ENCODE data around the gene PTPRU.

PTPRU gene

DNA sequence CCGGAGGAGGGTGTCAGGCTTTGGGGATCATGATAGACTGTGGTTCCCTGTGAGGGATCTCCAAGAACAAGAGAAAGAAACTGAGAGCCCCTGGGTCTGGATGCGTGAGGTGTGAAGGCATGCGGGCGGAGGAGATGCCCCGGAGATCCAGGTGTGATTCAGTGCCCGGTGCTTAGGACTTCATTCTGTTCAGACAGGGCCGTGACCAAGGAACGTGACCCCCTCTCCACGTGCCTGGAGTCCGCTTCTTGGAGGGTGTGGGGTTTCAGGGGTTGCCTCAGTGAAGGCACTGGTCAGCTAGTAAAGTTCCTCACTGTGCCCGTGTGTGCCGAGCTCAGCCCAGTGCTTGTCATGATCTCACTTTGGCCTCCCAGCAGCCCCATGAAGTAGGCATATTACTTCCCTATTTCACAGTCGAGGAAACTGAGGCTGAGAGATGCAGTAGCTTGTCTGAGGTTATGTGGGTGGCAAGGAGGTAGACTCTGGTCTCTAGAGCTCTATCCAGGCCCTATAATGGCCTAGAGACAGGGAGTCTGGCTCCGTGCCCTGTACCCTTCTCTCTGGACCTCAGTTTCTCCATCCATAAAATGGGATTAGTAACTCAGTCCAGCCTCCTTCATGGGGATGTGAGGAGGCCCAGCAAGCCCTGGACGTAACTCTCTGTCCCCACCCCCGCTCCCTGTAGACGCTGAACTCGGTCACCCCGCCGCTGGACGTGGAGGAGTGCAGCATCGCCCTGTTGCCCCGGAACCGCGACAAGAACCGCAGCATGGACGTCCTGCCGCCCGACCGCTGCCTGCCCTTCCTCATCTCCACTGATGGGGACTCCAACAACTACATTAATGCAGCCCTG is 81.0 kb downstream of the PTPRU start:
- no peak for DNase-seq (ENCODE audit: low read depth, low spot score)

DNA sequence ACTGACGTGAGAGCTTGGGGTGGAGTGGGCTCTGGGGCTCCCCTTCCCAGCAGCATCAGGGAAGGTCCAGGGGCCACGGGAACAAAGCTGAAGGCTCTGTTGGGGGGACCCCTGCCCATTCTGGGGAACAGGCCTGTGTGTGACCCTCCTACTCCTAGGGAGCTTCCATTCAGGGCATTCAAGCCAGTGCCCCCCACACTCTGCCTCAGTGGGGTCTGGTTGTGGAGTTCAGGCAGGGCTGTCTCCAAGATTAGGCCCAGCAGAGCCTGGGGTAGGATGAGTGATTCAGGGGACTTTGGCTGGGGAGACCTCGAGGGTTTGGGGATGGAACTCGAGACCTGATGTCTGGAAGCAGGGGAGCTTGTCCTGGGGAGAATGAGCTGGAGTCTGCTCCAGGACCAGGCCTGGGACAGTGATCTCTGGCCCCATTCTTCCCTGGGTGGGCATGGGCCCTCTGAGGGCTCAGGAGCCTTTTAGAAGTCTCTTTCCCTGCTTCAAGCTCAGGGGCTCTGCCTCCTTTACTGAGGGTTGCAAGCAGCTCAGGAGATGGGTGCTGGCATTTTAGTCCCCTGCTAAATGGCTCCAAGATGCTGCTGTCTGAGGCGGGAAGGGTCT is 81.7 kb downstream of the PTPRU start:
- DNase-seq (ENCODE audit: low read depth, low spot score), result no peak

GRCh38 chr1:29318724-29319123 is 82.4 kb downstream of the PTPRU start:
- DNase-seq (ENCODE audit: low read depth, low spot score), result no peak

- DNase-seq (ENCODE audit: low read depth, low spot score), result no peak
Measured at GRCh38 chr1:29319300-29320110, 83.2 kb downstream of the PTPRU start.

DNA sequence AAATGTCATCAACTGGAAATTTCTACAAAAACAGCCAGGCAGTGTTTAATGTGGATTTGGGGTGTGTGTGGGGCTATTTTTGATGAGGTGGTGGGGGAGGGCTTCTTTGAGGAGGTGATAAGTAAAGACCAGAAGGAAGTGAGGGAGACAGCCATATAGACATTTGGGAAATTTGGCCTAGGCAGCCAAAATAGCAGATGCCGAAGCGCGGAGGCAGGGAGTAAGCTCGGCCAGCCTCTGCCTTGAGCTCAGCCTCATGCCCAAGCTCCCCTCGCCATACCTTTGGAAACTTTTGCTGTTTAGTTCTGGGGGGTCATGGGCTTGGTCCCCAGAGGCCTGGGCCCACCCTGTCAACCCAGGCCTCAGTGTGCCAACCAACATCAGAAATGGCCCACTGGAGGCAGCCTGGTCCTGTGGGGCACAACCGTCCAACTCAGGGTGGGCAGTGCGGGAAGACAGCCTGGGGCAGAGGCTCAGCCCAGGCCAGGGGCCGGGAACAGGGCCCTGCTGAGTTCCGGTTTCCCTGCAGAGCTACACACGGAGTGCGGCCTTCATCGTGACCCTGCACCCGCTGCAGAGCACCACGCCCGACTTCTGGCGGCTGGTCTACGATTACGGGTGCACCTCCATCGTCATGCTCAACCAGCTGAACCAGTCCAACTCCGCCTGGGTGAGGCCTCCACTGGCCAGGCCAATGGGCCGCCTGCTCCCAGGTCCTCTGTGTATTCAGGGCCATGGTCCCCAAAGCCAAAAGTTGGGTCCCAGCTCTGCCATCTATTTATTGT is 84.0 kb downstream of the PTPRU start:
- no peak for DNase-seq (ENCODE audit: low read depth, low spot score)

DNA sequence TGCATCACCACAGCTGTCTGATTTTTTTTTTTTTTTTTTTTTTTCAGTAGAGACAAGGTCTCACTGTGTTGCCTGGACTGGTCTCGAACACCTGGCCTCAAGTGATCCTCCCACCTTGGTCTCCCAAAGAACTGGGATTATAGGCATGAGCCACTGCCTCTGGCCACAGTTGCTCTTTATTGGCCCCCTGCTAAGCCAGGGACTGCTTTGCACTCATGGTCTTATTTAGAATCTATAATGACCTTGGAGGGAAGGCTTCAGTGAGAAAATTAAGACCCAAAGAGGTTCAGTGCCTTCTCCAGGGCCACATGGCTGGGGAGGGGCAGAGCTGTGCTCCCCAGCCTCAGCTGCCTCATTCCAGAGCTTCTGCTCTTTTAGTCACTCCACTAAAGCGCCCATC is 84.9 kb downstream of the PTPRU start:
- DNase-seq (ENCODE audit: low read depth, low spot score), result no peak

GRCh38 chr1:29322147-29322694 is 85.9 kb downstream of the PTPRU start:
- DNase-seq (ENCODE audit: low read depth, low spot score), result no peak

- no peak for DNase-seq (ENCODE audit: low read depth, low spot score)
Measured at GRCh38 chr1:29322861-29323585, 86.7 kb downstream of the PTPRU start.

DNA sequence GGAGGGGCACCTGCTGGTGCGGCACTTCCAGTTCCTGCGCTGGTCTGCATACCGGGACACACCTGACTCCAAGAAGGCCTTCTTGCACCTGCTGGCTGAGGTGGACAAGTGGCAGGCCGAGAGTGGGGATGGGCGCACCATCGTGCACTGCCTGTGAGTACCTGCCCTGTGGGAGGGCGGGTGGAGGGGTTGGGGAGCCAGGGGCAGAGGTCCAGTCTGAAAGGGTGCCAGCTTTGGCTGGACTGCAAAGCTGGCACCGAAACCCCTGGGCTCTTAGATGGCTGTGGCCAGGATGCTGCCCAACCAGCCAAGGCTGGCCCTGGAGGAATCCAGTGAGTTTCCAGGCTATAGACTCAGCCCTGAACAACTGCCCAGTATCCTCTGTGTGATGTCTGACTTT is 87.3 kb downstream of the PTPRU start:
- DNase-seq (ENCODE audit: low read depth, low spot score), result no peak

DNA sequence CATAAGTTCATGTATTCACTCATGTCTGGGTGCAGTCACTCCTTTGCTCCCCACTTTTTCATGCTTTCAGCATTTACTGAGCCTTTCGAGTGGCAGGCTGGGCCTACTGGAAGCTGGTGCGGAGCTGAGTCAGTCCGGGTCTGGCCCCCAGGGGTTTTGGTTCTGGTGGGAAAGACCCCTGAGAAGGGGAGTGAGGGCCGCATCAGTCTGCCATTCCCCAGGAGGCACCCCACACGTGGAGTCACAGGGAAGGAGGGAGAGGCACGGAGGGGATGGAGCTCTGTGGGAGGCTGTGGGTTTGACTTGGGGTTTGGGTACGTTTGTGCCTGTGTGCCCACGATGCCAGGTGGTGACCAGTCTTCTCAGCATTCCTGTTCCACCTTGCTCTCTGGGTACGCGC is 87.9 kb downstream of the PTPRU start:
- no peak for DNase-seq (ENCODE audit: low read depth, low spot score)

DNA sequence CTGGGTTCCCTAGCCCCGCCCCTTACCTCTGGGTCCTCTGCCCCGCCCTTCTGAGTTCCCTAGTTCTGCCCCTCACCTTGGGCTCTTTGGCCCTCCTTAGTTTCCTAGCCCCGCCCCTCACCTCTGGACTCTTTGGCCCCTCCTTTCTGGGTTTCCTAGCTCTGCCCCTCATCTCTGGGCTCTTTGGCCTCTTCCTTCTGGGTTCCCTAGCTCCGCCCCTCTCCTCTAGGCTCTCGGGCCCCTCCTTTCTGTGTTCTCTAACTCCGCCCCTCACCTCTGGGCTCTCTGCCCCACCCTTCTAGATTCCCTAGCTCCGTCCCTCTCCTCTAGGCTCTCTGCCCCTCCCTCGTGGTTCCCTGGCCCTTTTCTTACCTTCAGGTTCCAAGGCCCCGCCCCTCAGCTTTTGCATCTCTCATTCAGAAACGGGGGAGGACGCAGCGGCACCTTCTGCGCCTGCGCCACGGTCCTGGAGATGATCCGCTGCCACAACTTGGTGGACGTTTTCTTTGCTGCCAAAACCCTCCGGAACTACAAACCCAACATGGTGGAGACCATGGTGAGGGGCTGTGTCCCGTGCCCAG is 88.5 kb downstream of the PTPRU start:
- DNase-seq (ENCODE audit: low read depth, low spot score), result no peak

DNA sequence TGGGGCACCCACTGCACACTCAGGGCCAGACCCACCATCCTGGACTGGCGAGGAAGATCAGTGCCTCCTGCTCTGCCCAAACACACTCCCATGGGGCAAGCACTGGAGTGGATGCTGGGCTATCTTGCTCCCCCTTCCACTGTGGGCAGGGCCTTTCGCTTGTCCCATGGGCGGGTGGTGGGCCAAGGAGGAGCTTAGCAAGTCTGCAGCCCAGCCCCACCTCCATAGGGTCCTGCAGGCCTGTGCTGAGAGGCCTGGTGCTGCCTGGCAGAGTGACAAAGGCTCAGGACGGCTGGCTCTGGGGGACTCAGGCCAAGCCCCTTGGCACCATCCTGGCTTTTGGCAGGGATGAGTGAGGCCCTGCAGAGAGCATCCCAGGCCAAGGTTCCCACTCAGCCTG is 89.4 kb downstream of the PTPRU start:
- no peak for DNase-seq (ENCODE audit: low read depth, low spot score)

DNA sequence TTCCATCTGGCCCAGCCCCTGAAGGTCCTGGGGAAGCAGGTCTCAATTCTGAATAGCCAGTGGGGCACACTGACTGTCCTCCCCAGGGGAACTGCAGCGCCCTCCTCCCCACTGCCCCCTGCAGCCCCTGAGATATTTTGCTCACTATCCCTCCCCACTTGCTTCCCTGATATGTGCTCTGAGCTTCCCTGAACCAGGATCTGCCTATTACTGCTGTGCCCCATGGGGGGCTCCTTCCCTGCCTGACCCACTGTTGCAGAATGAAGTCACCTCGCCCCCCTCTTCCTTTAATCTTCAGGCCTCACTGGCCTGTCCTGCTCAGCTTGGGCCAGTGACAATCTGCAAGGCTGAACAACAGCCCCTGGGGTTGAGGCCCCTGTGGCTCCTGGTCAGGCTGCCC is 89.8 kb downstream of the PTPRU start:
- DNase-seq (ENCODE audit: low read depth, low spot score), result no peak

GRCh38 chr1:29327223-29327935 is 91.1 kb downstream of the PTPRU start:
- DNase-seq (ENCODE audit: low read depth, low spot score), result no peak

DNA sequence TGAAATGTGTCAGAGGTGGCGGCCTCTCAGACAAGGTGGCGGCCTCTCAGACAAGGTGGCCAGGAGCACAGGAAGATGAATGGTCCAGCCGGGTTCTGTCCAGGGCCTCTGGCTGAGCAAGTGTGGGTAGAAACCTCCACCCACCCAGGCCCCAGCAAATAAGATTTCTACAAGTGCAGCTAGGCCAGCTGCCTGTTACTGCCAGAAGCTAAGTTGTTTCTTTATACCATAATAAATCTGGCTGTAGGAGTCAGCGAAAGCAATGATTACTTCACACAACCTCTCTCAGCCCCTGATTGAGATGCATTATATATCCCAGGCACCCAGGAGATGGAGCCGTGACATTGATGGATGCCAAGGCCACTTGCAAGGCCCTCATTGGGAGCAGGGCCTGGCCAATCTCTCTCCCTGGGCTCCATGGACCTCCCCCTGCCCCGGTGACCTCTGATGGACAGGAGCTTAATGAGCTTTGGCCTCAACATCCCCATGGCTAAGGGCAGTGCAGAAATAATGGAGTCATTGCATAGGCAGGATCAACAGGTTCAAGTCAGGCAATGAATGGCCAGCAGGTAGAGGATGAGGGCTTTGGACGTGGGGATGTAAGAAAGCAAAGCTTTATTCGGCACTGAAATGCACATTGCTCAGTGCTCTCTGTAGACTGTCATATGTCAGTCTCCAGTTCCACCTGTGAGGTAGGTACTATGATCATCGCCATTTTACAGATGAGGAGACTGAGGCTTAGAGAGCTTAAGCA is 92.9 kb downstream of the PTPRU start:
- DNase-seq (ENCODE audit: low read depth, low spot score), result no peak

GRCh38 chr1:29330089-29330488 is 93.8 kb downstream of the PTPRU start:
- DNase-seq (ENCODE audit: low read depth, low spot score), result no peak

DNA sequence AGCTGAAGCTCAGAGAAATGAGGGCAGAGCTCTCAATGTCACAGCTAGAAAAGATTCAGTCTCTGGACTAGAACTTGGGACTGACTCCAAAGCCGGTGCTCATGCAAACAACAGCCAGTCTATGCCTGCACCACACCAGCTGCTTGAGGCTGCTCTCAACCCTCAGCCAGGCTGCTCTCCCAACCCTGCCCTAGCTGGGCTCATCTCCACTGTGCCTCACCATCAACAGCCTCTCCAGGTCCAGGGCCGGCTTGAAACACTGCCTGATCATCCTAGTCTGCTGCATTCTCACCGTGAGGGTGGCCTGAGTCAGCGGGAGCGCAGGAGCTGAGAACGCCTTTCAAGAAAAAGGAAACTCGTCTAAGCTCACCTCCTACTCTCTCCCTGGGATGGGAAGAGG is 94.5 kb downstream of the PTPRU start:
- DNase-seq (ENCODE audit: low read depth, low spot score), result no peak

- DNase-seq (ENCODE audit: low read depth, low spot score), result no peak
Measured at GRCh38 chr1:29331309-29331708, 95.0 kb downstream of the PTPRU start.

GRCh38 chr1:29331729-29332128 is 95.4 kb downstream of the PTPRU start:
- no peak for DNase-seq (ENCODE audit: low read depth, low spot score)
